ENCODE data around the gene PRKACA.
"Not testable (repeated sequence)": the region's sequence is repeated elsewhere in the genome, so short reads cannot be mapped to it uniquely, and the experiment has no call there.

PRKACA gene

DNA sequence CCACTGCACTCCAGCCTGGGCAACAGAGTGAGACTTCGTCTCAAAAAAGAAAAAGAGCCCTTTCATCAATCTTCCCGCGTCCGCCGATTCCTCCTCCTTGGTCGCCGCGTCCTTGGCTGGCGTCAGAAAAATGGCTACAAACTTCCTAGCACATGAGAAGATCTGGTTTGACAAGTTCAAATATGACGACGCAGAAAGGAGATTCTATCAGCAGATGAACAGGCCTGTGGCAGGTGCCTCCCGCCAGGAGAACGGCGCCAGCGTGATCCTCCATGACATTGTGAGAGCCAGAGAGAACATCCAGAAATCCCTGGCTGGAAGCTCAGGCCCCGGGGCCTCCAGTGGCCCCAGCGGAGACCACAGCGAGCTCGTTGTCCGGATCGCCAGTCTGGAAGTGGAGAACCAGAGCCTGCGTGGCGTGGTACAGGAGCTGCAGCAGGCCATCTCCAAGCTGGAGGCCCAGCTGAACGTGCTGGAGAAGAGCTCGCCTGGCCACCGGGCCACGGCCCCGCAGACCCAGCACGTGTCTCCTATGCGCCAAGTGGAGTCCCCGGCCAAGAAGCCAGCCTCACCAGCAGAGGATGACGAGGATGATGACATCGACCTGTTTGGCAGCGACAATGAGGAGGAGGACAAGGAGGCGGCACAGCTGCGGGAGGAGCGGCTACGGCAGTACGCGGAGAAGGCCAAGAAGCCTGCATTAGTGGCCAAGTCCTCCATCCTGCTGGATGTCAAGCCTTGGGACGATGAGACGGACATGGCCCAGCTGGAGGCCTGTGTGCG lies 47.1 kb downstream of the PRKACA start:
- no peak for DNase-seq (ENCODE audit: low read depth in 2 of 2)

DNA sequence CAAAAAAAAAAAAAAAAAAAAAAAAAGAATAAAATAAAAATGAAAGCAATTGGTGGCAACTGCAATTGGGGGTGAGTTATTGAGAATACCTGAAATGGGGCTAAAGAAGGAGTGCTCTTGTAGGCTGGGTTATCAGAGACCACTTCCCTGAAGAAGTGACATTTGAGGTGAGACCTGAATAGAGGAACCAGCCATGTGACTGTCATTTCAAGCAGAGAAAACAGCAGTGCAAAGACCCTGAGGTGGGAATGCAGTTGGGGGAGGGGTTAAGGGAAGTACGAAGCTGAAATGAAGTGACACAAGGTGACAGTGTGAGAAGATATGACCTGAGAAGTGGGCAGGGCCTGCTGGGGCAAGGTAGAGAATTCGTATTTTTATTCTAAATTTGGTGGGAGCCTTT lies 51.4 kb downstream of the PRKACA start:
- DNase-seq (ENCODE audit: low read depth in 2 of 2): no peak

DNA sequence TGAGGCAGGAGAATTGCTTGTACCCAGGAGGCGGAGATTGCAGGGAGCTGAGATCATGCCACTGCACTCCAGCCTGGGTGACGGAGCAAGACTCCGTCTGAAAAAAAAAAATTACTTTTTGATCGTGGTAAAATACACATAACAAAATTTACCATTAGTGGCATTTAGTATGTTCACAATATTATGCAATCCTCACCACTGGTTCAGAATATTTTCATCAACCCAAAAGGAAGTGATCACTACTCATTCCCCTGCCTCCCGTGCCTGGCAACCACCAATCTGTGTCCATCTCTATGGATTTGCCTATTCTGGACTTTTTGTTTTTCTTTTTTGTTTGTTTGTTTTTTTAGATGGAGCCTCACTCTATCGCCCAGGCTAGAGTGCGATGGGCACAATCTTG lies 54.5 kb downstream of the PRKACA start:
- no peak for DNase-seq (ENCODE audit: low read depth in 2 of 2)

DNA sequence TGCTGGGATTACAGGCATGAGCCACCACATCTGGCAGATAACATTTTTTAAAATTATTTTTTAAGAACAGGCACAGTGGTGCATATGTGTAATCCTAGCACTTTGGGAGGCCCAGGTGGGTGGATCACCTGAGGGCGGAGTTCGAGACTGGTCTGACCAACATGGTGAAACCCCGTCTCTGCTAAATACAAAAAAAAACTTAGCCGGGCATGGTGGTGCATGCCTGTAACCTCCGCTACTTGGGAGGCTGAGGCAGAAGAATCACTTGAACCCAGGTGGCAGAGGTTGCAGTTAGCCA lies 55.1 kb downstream of the PRKACA start:
- no peak for DNase-seq (ENCODE audit: low read depth in 2 of 2)

DNA sequence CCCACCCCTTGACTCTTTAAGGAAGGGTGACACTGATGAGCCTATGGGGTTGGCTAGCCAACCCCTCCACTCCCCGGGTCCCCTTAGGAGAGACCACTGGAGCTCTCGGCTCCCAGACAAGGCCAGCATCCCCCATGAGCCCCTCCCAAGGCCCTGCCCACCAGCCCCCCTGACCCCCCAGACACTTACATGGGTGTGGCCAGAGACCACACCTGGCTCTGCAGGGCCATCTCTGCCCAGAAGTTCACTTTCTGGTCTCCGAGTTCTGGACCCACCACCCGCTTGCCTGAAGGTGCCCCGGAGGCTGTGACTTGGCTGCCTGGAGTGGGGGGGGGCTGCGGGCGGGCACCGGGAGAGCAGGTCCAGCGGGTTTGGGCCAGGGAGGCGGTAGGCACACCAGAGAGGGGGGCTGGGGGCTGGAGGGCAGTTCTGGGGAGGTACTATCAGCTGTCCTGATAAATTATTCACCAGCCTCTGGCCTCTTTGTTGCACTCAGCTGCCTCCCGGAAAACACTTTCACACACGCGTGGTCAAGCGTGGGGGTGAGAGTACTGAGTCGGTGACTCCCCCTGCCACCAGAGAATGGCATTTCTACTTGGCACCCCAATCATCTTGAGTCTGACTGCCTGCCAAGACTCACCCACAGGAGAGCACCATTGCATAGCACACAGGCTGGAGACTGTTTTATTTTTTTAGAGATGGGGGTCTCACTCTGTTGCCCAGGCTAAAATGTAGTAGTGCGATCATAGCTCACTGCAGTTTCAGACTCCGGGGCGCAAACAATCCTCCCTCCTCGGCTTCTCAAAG lies 55.6 kb downstream of the PRKACA start, which contains the start of gene PALM3:
Gene PALM3, minus strand, starts transcription at position 326 of the 807 bp plus-strand sequence. Its CDS starts 96 bp downstream, at position 230.
- DNase-seq (ENCODE audit: low read depth in 2 of 2): no peak

DNA sequence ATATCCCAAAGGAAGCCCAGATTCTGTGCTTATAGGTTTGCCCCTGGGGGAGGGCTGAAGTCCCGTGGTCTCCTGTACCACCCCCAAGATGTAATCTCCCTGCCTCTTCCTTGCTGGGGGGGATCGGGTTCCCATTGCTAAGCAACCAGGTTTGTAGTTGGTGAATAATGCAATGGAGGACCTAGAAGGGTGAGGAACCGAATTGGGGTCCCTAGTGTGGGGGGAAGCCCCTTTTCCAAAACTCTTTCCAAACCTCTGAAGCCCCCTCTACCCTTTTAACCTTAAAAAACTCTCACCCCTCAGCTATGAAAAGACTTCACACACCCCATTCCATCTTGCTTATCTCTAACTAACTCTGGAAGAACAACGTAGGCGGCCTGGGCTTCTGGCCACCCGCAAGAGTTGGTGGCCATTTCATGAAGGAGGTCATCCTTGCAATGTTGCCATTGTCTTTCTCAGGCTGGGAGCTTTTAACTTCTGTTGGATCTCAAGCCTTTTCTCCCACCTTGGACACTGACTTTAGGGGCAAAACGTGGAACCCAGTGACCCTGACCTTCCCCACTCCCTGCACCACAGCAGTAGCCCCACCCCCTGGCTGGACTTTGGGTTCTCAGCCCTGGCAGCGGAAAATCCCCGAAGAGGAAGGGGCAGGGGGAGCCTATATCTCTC lies 56.3 kb downstream of the PRKACA start:
- DNase-seq (ENCODE audit: low read depth in 2 of 2): no peak

DNA sequence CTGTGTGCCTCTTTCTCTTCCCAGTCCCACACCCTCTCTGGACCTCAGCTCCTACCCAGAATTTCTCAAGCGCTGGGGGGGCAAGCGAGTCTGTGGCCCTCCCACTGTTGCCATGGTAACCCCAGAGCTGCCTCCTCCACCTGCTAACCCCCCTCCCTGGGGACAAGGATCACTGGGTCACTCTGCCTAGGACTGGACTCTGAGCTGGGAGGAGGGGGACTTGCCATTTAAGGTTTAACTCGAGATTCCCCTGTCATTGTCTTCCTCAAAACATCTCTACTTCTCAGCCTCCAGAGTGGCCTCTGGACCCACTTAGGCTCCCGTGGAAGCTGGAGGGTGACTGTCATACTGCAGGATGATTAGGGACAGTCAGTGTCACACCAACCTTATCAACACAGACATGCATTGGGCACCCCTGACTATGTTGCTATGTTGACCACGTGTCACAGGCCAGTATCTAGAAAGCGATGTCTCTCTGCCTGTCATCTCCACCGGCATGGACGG lies 57.9 kb downstream of the PRKACA start:
- DNase-seq (ENCODE audit: low read depth in 2 of 2): no peak

DNA sequence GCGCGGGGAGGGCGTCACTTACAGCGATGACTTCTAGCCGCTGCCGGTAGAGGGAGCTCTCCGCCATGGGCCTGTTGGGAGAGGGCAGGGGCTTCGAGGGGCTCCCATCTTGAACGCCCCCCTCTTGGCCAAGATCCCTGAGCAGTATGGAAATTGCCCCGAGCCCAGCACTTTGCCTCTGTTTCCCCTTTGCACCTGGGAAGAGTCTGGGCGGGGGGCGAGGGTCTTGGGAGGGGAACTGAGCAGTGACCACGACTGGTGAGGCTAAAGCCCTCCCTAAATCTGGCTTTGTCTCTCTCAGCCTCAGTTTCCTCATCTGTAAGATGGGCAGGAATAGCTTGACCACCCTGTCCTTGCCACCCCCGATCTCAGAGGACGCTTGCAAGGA lies 58.5 kb downstream of the PRKACA start:
- peak in 1 of 2 donors; percentile 56 for DNase-seq (ENCODE audit: low read depth in 2 of 2)

DNA sequence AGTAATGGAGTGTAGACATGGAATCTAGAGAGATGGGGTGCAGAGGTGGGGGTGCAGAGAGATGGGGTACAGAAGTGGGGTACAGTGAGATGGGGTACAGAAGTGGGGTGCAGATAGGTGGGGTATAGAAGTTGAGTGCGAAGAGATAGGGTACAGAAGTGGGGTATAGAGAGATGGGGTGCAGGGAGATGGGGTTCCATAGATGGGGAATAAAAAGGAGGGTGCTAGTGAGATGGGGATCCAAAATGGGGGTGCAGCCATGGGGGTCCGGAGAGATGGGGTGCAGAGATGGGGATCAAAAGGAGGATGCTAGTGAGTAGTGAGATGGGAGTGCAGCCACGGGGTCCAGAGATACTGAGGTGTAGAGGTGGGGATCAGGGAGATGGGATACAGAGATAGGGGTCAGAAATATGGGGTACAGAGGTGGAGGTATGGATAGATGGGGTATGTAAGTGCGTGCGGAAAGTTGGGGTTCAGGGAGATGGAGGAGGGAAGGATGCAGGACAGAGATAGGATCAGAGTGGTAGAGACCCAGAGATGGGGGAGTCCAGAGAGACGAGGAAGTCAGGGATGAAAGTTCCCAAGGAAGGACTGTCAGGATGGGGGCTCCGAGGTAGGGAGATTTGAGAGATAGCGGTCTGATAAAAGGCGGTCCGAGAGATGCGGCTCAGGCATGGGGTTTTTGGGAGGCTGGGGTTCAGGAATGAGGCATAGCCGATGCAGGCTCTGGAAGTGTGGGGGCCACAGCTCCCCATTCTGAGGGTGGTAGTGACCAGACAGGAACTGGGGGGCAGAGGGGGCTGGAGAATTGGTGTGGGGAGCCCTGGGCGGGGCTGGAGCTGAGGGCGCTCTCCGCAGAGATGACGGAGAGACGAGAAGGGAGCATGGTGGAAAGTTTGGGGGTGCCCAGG lies 59.1 kb downstream of the PRKACA start:
- DNase-seq (ENCODE audit: low read depth in 2 of 2): no peak

DNA sequence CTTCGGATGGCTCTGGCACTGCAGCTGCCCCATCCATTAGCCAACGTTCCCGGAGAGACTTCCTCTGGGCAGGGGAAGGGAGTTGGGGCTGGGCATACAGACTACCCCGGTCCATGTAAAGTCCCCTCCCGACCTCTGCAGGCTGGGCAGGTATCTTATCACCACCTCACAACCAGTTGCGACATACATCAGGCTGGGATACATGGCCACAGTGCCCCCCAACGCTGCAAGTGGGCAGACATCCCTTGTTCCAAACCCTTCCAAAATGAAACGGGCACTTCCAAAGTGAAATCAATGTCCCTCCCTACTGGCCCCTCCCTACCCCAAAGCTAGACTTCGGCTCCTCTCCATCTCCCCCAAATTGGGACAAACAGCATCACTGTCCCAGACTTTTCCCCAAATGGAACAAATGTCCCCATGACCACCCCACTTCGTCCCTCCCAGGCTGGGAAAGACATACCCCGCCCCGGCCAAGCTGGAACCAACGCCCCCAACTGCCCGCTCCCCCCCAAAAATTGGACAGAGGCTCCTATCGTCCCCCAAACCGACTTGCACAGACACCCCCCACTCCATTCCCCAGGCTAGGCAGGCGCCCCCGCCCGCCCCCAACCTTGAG lies 60.7 kb downstream of the PRKACA start:
- DNase-seq (ENCODE audit: low read depth in 2 of 2): no peak

DNA sequence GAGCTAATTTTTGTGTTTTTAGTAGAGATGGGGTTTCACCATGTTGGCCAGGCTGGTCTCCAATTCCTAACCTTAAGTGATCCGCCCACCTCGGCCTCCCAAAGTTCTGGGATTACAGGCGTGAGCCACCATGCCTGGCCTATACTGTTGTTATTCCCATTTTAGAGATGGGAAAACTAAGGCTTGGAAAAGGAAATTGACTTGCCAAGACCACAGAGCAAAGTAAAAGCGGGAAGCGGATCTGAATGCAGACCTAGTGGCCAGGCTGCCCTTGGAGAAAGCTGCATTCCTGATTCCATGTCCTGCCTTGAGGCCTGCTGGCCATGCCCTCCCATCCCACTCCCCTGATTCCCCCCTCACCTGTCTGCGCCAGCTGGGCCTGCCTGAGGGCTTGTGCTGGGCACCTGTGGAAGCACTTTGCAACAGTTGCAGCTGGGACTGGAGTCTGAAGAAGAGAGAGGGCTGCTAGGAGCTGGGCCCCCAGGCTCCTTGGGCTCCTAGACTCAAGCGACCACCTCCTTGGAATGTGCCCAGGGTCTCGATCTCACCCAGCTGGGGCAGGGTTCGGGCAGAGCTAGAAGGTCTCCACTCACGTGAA lies 61.4 kb downstream of the PRKACA start:
- DNase-seq (ENCODE audit: low read depth in 2 of 2): no peak

DNA sequence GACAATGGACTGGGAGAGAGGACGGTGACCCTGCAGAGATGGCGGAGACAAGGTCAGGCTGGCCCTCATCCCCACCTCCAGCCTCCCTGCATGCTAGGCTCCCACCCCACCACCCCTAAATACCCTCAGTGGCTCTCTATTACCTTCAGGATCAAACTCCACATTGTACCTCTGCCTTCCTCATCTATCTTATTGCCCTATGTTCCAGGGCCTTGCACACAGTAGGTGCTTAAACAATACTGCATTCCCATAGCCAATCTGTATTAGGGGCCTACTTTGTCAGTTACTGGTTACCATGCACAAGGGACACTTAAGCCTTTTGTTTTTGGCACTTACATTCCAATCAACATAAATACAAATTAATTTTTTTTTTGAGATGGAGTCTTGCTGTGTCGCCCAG lies 62.2 kb downstream of the PRKACA start:
- DNase-seq (ENCODE audit: low read depth in 2 of 2): no peak

DNA sequence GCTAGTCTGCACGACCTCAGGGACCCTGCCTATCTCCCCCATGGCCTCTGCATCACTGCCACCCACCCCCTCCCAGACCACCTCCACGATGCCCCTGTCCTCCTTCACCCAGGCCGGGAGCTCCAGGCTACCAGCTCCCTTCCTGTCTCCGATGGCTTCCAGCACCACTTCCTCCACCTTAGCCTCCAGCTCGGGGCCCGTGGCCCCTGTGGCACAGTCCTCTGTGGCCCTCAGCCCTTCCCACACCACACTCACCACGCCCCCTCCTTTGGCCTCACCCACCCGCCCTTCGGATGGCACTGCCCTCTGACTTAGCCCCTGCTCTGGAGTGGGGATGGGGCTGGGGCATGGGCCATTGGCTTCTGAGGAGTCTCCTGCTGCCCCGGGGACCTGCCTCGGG lies 62.8 kb downstream of the PRKACA start:
- no peak for DNase-seq (ENCODE audit: low read depth in 2 of 2)

DNA sequence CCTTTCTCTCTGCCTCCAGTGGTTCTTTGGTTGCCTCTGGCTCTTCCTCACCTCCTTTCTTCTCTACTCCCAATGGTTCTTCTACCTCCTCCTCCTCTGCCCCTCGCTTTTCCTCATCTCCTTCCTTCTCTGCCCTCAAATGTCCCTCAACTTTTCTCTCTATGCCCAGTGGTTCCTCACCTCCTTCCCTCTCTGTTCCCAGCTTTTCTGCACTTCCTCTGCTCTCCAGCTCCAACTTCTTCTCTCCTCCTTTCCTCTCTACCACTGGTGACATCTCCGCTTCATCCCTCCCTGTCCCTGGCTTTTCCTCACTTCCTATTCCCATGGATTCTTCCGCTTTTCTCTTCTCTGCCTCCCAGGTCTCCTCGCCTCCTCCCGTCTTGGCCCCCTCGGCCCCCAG lies 63.5 kb downstream of the PRKACA start:
- no peak for DNase-seq (ENCODE audit: low read depth in 2 of 2)

DNA sequence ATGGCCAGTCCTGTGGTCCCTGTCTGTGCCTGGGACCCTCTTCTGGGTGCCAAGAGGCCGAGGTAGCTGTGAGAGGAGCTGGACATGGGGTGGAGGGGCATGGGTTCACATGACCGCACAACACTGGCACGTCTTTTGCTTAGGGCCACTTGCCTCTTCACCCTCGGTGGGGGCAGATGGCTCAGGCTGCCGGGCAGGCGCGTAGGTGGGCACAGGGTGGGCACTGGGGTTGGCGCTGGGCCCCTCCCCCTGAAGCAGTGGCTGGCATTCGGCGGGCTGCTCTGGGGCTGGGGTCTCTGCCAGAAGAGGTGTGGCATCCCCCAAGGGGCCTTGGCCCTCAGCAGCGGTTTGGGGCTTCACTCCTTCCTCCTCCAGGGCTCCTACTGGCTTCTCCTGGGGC lies 64.1 kb downstream of the PRKACA start:
- no peak for DNase-seq (ENCODE audit: low read depth in 2 of 2)

DNA sequence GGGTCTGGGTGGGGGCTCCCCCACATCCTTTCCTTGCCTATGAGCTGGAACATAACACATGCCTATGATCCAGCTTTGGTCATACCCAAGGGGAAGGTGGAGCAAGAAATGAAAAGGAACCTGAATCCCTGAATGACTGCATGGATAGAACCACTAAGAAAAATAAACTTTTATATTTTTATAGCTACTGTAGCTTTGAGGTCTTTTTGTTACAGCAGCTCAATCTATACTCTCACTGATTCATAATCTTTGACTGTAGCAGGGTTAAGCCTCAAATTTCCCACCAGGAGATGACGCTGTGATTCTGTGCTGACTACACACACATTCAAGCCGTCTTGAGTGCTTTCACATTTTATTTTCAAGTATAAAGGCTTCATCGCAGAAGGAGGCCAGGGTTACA lies 64.5 kb downstream of the PRKACA start:
- DNase-seq (ENCODE audit: low read depth in 2 of 2): no peak

DNA sequence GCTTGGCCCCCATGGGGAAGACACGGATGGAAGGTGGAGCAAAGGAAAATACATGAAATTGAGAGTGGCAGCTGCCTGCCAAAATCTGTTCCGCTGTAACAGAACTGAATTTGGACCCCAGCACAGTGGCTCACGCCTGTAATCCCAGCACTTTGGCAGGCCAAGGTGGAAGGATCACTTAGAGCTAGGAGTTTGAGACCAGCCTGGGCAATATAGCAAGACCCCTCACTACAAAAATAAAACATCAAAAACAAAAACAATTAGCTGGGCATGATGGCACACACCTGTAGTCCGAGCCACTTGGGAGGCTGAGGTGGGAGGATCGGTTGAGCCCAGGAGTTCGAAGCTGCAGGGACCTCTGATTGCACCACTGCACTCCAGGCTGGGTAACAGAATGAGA lies 65.1 kb downstream of the PRKACA start:
- no peak for DNase-seq (ENCODE audit: low read depth in 2 of 2)

DNA sequence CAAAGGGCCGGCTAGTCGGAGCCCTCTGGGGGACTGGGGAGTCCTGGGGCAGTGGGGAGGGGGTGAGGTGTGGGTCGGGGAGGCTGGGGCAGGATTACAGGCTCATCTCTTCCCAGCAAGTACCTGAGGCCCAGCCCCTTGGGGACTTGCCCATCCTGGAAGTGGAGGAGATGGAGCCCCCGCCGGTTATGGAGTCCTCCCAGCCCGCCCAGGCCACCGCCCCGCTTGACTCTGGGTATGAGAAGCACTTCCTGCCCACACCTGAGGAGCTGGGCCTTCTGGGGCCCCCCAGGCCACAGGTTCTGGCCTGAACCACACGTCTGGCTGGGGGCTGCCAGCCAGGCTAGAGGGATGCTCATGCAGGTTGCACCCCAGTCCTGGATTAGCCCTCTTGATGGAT lies 65.6 kb downstream of the PRKACA start:
- DNase-seq (ENCODE audit: low read depth in 2 of 2): no peak

DNA sequence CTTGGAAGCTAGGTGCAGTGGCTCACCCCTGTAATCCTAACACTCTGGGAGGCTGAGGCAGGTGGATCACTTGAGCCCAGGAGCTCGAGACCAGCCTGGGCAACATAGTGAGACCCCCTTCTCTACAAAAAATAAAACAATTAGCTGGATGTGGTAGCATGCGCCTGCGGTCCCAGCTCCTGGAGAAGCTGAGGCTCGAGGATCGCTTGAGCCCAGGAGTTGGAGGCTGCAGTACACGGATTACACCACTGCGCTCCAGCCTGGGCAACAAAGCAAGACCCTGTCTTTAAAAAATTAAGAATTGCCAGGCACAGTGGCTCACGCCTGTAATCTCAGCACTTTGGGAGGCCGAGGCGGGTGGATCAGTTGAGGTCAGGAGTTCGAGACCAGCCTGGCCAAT lies 66.6 kb downstream of the PRKACA start:
- not testable (repeated sequence) for DNase-seq (ENCODE audit: low read depth in 2 of 2)

DNA sequence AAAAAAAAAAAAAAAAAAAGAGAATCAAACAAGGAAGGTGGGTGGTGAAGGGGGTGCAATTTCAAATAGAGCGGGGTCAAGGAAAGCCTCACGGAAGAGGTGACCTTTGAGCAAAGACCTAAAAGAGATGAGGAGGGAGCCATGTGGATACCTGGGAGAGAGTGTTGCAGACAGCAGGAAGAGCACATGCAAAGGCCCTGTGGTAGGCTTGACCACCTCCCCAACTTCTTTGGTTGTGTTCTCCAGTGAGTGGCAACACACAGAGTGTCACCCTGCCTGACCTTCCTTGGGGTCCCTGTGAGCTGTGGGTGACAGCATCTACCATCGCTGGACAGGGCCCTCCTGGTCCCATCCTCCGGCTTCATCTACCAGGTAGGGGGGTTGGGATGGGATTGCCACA lies 67.0 kb downstream of the PRKACA start:
- no peak for DNase-seq (ENCODE audit: low read depth in 2 of 2)
